Measurements from ENCODE around the gene C3orf22.
"Not testable (repeated sequence)": the region's sequence is repeated elsewhere in the genome, so short reads cannot be mapped to it uniquely, and the experiment has no call there.

DNA sequence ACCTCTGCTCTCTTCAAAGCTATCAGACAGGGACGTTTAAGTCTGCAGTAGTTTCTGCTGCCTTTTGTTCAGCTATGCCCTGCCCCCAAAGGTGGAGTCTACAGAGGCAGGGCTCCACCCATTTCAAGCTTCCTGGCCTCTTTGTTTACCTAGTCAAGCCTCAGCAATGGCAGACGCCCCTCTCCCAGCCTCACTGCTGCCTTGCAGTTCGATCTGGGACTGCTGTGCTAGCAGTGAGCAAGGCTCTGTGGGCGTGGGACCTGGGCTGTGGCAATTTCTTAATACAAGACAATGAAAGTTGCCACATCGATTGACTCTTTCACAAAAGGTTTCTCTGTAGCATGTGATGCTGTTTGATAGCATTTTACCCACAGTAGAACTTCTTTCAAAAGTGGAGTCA is 32.8 kb upstream of the C3orf22 start:
- not testable (repeated sequence) for TF ChIP-seq POLR2A (IDR thresholded peaks at IDR 0.05)
- TF ChIP-seq, protein P1, sequence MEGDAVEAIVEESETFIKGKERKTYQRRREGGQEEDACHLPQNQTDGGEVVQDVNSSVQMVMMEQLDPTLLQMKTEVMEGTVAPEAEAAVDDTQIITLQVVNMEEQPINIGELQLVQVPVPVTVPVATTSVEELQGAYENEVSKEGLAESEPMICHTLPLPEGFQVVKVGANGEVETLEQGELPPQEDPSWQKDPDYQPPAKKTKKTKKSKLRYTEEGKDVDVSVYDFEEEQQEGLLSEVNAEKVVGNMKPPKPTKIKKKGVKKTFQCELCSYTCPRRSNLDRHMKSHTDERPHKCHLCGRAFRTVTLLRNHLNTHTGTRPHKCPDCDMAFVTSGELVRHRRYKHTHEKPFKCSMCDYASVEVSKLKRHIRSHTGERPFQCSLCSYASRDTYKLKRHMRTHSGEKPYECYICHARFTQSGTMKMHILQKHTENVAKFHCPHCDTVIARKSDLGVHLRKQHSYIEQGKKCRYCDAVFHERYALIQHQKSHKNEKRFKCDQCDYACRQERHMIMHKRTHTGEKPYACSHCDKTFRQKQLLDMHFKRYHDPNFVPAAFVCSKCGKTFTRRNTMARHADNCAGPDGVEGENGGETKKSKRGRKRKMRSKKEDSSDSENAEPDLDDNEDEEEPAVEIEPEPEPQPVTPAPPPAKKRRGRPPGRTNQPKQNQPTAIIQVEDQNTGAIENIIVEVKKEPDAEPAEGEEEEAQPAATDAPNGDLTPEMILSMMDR (IDR thresholded peaks at IDR 0.05) = not testable (repeated sequence)

All from breast epithelium (tissue), 3 donors.